Measurements from ENCODE around the gene MMRN2.

The MMRN2 gene

GRCh38 chr10:86970982-86971231, 13.5 kb upstream of the MMRN2 start:
- TF ChIP-seq ARNTL (CRISPR knock-in tag; IDR thresholded peaks at IDR 0.05; ENCODE audit: borderline replicate concordance, low read depth) (no peak), ESRRG (CRISPR knock-in tag; IDR thresholded peaks at IDR 0.05) (no peak), CSRNP3 (CRISPR knock-in tag; IDR thresholded peaks at IDR 0.05) (no peak), ZNF70 (CRISPR knock-in tag; IDR thresholded peaks at IDR 0.05) (no peak), PATZ1 (CRISPR knock-in tag; IDR thresholded peaks at IDR 0.05; ENCODE audit: borderline replicate concordance) (no peak), ZC3H10 (CRISPR knock-in tag; IDR thresholded peaks at IDR 0.05) (no peak), BACH2 (CRISPR knock-in tag; IDR thresholded peaks at IDR 0.05; ENCODE audit: borderline replicate concordance) (no peak), CREB5 (CRISPR knock-in tag; IDR thresholded peaks at IDR 0.05; ENCODE audit: low read depth) (no peak), RARB (CRISPR knock-in tag; IDR thresholded peaks at IDR 0.05) (no peak), POU6F1 (CRISPR knock-in tag; IDR thresholded peaks at IDR 0.05; ENCODE audit: borderline replicate concordance, low read depth) (no peak), PPARA (CRISPR knock-in tag; IDR thresholded peaks at IDR 0.05; ENCODE audit: borderline replicate concordance) (no peak), ZFP30 (CRISPR knock-in tag; IDR thresholded peaks at IDR 0.05) (no peak), ZFP3 (CRISPR knock-in tag; IDR thresholded peaks at IDR 0.05) (no peak), ZNF565 (CRISPR knock-in tag; conservative IDR thresholded peaks at IDR 0.05; ENCODE audit: low read depth) (no peak), ZNF8 (CRISPR knock-in tag; IDR thresholded peaks at IDR 0.05) (no peak)
- no peak for ATAC-seq

- no peak for TF ChIP-seq ZFP30 (CRISPR knock-in tag; IDR thresholded peaks at IDR 0.05)
- no peak for TF ChIP-seq ARNTL (CRISPR knock-in tag; IDR thresholded peaks at IDR 0.05; ENCODE audit: borderline replicate concordance, low read depth)
- TF ChIP-seq PATZ1 (CRISPR knock-in tag; IDR thresholded peaks at IDR 0.05; ENCODE audit: borderline replicate concordance), result no peak
- TF ChIP-seq CSRNP3 (CRISPR knock-in tag; IDR thresholded peaks at IDR 0.05), result no peak
- TF ChIP-seq ZNF8 (CRISPR knock-in tag; IDR thresholded peaks at IDR 0.05), result no peak
- TF ChIP-seq TSHZ2 (CRISPR knock-in tag; IDR thresholded peaks at IDR 0.05), result no peak
- TF ChIP-seq ZNF70 (CRISPR knock-in tag; IDR thresholded peaks at IDR 0.05), result no peak
- TF ChIP-seq BACH2 (CRISPR knock-in tag; IDR thresholded peaks at IDR 0.05; ENCODE audit: borderline replicate concordance), result no peak
- no peak for TF ChIP-seq TCF4 (CRISPR knock-in tag; IDR thresholded peaks at IDR 0.05; ENCODE audit: borderline replicate concordance)
- TF ChIP-seq ISL1 (CRISPR knock-in tag; IDR thresholded peaks at IDR 0.05), result no peak
- TF ChIP-seq CSDC2 (CRISPR knock-in tag; IDR thresholded peaks at IDR 0.05), result no peak
- TF ChIP-seq CREB5 (CRISPR knock-in tag; IDR thresholded peaks at IDR 0.05; ENCODE audit: low read depth), result no peak
- TF ChIP-seq ZNF565 (CRISPR knock-in tag; conservative IDR thresholded peaks at IDR 0.05; ENCODE audit: low read depth), result no peak
- no peak for TF ChIP-seq TOX (CRISPR knock-in tag; IDR thresholded peaks at IDR 0.05; ENCODE audit: borderline replicate concordance)
- TF ChIP-seq ESRRG (CRISPR knock-in tag; IDR thresholded peaks at IDR 0.05), result no peak
- no peak for TF ChIP-seq GLIS3 (CRISPR knock-in tag; IDR thresholded peaks at IDR 0.05)
- TF ChIP-seq POU6F1 (CRISPR knock-in tag; IDR thresholded peaks at IDR 0.05; ENCODE audit: borderline replicate concordance, low read depth), result no peak
- TF ChIP-seq PPARA (CRISPR knock-in tag; IDR thresholded peaks at IDR 0.05; ENCODE audit: borderline replicate concordance), result no peak
- no peak for ATAC-seq
Observed at GRCh38 chr10:86970162-86970981, 13.0 kb upstream of the MMRN2 start.

All from SK-N-SH treated with all-trans-retinoic acid at 6 μM for 48 hours (cell line).